GM18517 (cell line): ENCODE measurements around the gene GPR39.

Experiments used
- ATAC-seq: cut with Tn5 transposase; IDR thresholded peaks from one replicate; pipeline ENCODE4 v1.9.1; 2021; ENCODE audit warnings: mild to moderate bottlenecking, moderate library complexity; ENCODE audit not compliant: unreplicated experiment

GPR39 gene

GRCh38 chr2:132442278-132442677 lies 25.7 kb downstream of the GPR39 start:
- no peak for ATAC-seq

DNA sequence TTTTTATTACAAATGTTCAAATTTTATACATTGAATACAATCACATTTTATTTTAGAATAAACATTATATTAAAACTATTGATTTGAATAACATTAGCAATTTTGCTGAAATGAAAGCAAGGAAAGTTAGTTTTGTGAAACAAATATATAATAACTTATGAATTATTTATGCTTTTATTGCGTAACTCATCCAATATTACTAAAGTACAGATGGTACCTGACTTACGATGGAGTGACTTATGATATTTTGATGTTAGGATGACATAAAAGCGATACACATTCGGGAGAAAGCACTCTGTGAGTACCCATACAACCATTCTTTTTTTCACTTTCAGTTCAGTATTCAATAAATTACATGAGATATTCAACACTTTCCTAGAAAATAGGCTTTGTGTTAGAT lies 26.5 kb downstream of the GPR39 start:
- ATAC-seq, result no peak

GRCh38 chr2:132446444-132446843 lies 29.8 kb downstream of the GPR39 start:
- ATAC-seq, result no peak

DNA sequence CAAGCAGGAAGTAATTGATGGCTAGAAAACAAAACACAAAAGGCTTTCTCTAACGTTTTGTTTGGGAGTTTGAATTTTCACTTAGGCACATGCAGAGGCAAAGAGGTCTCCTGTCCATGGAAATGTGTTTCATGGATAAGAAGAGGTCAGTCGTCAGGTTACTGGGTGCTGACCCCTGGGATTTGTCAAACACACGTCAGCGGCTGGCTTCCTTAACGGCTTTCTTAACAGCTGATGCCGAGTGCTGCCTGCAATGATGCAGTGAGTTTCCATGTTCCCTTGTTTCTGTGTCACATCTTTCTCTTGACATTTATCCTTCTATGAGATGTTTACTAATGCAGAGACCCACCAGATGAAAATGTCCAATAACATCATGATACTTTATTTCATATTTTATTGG lies 31.7 kb downstream of the GPR39 start:
- ATAC-seq, result no peak

- ATAC-seq, result no peak
These were observed 32.2 kb downstream of the GPR39 start for GRCh38 chr2:132448771-132449170.

DNA sequence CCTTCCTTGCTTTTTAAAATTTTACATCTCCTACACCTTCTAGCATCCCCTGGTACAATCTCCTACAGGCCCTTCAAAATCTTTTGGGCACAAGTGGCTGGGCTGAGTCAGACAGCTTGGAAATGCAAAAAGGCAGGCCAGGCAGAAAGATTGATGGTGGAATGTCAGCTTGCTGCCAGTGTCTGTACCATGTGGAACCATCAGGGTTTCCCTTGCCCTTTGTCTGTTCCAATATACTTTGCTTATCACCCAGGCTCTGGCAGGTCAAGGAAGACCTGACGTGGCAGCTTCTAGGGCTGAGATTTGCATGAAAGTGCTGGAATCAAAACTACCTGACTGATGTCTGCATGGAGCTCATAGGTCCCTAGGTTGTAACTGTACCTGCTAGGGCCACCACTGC lies 33.3 kb downstream of the GPR39 start:
- no peak for ATAC-seq

DNA sequence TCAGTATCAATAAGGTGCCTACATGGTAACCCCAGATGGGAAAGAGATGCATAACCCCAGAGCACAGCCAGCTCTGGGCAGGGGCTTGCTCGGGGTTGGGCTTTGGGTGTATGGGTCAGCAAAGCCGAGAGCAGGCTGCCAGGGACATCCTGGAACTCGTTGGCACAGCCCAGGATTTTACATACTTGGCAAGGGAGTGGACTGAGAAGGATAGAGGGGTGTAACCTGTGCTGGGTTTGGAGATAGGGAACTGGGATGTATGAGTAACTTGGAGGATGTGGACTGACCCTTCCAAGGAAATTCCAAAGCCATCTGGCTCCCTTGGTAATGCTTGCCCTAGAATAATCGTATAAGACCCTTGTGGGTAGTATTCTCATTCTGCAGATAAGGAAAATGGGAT lies 44.2 kb downstream of the GPR39 start:
- ATAC-seq, result no peak

DNA sequence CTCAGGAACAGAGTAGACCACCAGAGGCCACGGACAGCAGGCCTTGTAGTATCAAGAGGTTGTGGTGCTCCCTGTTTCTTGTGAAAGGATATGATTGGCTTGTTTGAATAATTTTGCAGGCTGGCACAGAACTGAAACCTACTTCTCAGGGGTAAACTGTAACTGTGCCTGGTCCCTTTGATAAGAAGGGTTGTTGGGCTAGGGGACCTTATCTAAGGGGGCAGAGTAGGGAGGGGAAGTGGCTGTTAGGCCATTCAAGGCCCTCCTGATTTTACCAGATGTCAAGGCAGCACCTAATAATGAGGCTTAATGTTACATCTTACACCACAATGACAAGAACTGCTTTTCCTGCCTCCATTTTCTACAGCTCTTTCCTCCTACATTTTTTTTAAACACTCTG lies 45.6 kb downstream of the GPR39 start:
- ATAC-seq, result no peak

GRCh38 chr2:132463719-132464118 lies 47.1 kb downstream of the GPR39 start:
- no peak for ATAC-seq

GRCh38 chr2:132465917-132466316 lies 49.3 kb downstream of the GPR39 start:
- ATAC-seq, result no peak

GRCh38 chr2:132466428-132467028 lies 49.9 kb downstream of the GPR39 start:
- ATAC-seq, result no peak

- no peak for ATAC-seq
These were observed 52.4 kb downstream of the GPR39 start for GRCh38 chr2:132468821-132469675.

GRCh38 chr2:132470746-132471145 lies 54.1 kb downstream of the GPR39 start:
- no peak for ATAC-seq

DNA sequence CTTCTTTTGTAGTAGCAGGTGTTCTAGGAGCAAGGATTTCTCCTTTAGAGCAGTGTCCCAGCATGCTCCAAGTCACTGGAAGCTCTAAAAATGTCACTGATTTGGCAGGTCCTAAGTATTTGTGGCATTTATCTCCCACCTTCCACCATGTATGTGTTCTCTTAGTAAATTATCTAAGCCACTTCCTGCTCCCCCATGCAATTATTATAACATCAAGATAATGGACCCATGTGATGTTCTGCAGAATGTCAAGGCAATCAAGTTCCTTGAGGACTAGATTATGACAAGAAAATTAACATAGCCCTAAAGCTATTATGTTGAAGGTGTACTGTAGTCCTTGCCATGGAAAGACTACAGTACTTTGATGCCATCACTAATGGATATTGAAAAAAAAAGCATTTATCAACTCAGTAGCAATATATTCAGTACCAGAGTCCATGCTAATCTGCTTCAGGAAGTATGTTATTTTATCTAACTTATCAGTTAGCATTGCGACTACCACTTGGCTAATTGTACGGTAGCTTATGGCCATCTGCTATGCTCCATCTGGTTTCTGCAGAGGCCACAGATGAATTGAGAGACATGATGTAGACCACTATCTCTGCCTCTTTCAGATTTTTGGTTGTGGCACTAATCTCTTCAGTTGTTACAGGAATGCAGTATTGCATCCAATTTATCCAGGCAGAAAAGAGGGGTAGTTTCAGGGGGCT lies 56.7 kb downstream of the GPR39 start:
- ATAC-seq, result no peak

DNA sequence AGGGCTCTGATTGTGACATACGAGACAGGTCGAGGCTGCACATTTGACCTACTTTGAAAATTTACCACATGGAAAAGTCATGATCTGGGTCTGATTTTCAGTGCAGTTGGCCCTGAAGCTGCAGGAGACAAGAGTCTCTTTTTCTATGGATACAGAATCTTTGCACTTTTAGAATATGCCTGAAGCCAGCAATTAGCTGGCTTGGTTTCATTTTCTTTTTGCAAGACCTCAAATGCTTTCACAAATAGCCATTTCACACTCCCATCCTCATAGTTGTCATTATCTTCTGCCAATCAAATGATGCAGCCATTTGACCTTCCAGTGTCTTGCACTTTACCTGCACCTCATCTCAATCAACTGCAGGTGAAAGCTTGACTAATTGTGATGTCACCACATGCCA lies 59.0 kb downstream of the GPR39 start:
- ATAC-seq, result no peak

- ATAC-seq, result no peak
These were observed 60.8 kb downstream of the GPR39 start for GRCh38 chr2:132477436-132477835.

DNA sequence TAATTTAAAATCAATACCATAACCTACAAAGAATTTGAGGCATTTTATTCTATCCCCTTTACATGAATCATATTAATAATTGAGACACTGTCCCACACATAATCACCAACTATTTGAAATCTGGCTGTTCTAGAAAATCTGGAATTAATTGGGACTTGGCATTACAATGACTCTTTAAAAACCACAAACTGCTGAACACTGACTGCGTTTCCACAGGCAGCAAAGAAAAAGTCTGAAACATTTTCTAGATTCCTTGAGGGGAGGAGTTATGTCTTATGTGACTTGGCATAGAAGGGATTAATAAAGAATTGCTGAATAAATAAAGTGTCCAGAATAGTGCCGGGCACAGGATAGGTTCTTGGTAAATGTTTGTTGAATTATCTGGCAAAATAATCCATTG lies 61.4 kb downstream of the GPR39 start:
- ATAC-seq, result no peak

- ATAC-seq, result no peak
These were observed 62.0 kb downstream of the GPR39 start for GRCh38 chr2:132478461-132479105.

GRCh38 chr2:132479155-132479554 lies 62.5 kb downstream of the GPR39 start:
- no peak for ATAC-seq

GRCh38 chr2:132482821-132483220 lies 66.2 kb downstream of the GPR39 start:
- no peak for ATAC-seq

DNA sequence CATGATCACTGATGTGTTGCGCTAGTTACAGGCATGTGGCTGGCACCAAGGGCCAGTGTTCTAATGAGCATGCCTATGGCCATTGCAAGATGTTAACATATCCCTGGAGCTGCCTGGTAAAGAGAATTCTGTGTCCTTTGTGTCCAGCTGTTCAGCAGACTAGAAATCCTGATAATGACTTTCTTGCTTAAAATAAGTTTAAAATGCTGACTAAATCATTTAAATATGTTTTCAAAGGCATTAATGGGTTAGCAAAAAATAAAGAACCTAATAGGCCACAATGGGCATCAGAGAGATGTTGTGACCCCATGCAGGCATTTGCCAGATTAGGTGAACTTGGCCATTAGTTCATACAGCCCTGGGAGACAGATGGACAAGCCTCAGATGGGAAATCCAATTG lies 67.5 kb downstream of the GPR39 start:
- ATAC-seq, result no peak
